ENCODE measurements around the gene NOS2. TPM values are rescaled to one million over a fixed set of nuclear protein-coding genes. Genes with fewer than 3 reads are reported as not detected.

The NOS2 gene
- total RNA-seq, 1 donor from 2014 or later: not detected

GRCh38 chr17:27782791-27783206 is 17.5 kb downstream of the NOS2 start:
- Histone ChIP-seq H3K27me3 (no peaks in the 10 kb centered on the region), H3K4me3 (no peak overlapping the region), H3K27ac (no peak overlapping the region), H3K36me3 (no peaks in the 10 kb centered on the region), H3K9me3 (no peaks in the 10 kb centered on the region), H3K4me1 (no peaks in the 10 kb centered on the region)
- intact Hi-C loops (cut with DNase I): no loop called here
- DNase-seq (ENCODE audit: extremely low spot score in 2 of 2): no peak
- TF ChIP-seq POLR2A (IDR thresholded peaks at IDR 0.05) (no peak), POLR2AphosphoS5 (IDR thresholded peaks at IDR 0.05; ENCODE audit: insufficient read depth in 1 of 2, low read depth in 1 of 2) (no peak)
- TF ChIP-seq, protein P1, sequence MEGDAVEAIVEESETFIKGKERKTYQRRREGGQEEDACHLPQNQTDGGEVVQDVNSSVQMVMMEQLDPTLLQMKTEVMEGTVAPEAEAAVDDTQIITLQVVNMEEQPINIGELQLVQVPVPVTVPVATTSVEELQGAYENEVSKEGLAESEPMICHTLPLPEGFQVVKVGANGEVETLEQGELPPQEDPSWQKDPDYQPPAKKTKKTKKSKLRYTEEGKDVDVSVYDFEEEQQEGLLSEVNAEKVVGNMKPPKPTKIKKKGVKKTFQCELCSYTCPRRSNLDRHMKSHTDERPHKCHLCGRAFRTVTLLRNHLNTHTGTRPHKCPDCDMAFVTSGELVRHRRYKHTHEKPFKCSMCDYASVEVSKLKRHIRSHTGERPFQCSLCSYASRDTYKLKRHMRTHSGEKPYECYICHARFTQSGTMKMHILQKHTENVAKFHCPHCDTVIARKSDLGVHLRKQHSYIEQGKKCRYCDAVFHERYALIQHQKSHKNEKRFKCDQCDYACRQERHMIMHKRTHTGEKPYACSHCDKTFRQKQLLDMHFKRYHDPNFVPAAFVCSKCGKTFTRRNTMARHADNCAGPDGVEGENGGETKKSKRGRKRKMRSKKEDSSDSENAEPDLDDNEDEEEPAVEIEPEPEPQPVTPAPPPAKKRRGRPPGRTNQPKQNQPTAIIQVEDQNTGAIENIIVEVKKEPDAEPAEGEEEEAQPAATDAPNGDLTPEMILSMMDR (IDR thresholded peaks at IDR 0.05): no peak

GRCh38 chr17:27780828-27781404 is 19.4 kb downstream of the NOS2 start:
- Histone ChIP-seq H3K36me3 (no peaks in the 10 kb centered on the region), H3K9me3 (no peaks in the 10 kb centered on the region), H3K27ac (no peak overlapping the region), H3K27me3 (no peaks in the 10 kb centered on the region), H3K4me1 (no peaks in the 10 kb centered on the region), H3K4me3 (no peak overlapping the region)
- no peak for DNase-seq (ENCODE audit: extremely low spot score in 2 of 2)
- intact Hi-C loops (cut with DNase I): no loop called here
- no peak for TF ChIP-seq POLR2A (IDR thresholded peaks at IDR 0.05)
- TF ChIP-seq POLR2AphosphoS5 (IDR thresholded peaks at IDR 0.05; ENCODE audit: insufficient read depth in 1 of 2, low read depth in 1 of 2): no peak
- TF ChIP-seq, protein P1 (IDR thresholded peaks at IDR 0.05): no peak

GRCh38 chr17:27780092-27780827 is 20.1 kb downstream of the NOS2 start:
- H3K4me3 ChIP-seq: no peak overlapping the region
- DNase-seq (ENCODE audit: extremely low spot score in 2 of 2): no peak
- no peaks in the 10 kb centered on the region for H3K9me3 ChIP-seq
- no peaks in the 10 kb centered on the region for H3K27me3 ChIP-seq
- intact Hi-C loops (cut with DNase I): no loop called here
- TF ChIP-seq, protein P1 (IDR thresholded peaks at IDR 0.05): no peak
- TF ChIP-seq POLR2A (IDR thresholded peaks at IDR 0.05) (no peak), POLR2AphosphoS5 (IDR thresholded peaks at IDR 0.05; ENCODE audit: insufficient read depth in 1 of 2, low read depth in 1 of 2) (no peak)
- H3K36me3 ChIP-seq: no peaks in the 10 kb centered on the region
- H3K4me1 ChIP-seq: no peaks in the 10 kb centered on the region
- no peak overlapping the region for H3K27ac ChIP-seq

DNA sequence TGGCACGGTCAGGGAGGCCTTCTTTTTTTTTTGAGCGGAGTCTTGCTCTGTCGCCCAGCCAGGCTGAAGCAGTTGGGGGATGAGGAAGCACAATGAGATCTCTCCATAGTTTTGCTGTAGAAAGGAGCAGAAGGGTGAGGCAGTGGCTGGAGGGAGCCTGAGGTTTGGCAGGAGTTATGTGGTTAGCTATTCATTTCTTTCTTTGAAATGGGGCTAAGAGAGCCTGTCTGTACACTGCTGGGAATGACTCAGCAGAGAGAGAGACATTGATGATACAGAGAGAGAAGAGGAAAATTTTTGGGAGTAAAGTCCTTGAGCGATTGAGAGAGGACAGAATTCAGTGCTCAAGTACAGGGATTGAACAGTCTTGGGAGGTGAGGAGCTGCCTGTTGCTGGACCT is 22.1 kb downstream of the NOS2 start:
- no peaks in the 10 kb centered on the region for H3K36me3 ChIP-seq
- intact Hi-C loops (cut with DNase I): no loop called here
- H3K27ac ChIP-seq: no peak overlapping the region
- no peak overlapping the region for H3K4me3 ChIP-seq
- no peak for DNase-seq (ENCODE audit: extremely low spot score in 2 of 2)
- no peaks in the 10 kb centered on the region for H3K27me3 ChIP-seq
- H3K9me3 ChIP-seq: no peaks in the 10 kb centered on the region
- TF ChIP-seq, protein P1 (IDR thresholded peaks at IDR 0.05): no peak
- TF ChIP-seq POLR2A (IDR thresholded peaks at IDR 0.05): no peak
- no peak for TF ChIP-seq POLR2AphosphoS5 (IDR thresholded peaks at IDR 0.05; ENCODE audit: insufficient read depth in 1 of 2, low read depth in 1 of 2)
- no peaks in the 10 kb centered on the region for H3K4me1 ChIP-seq

All from vagina (tissue), 2 donors.